Placental epithelial cell (primary cell): Measurements from ENCODE around the gene SLC5A9. TPM values are rescaled to one million over a fixed set of nuclear protein-coding genes. Genes with fewer than 3 reads are reported as not detected.

ENCODE experiments used
- total RNA-seq: library from RNA; depleted of rRNA; stranded (reverse); fragments of >200 nt; gene quantifications from 2 replicates; pipeline ENCODE4 v1.2.3, GENCODE V29; 2012

Gene SLC5A9
- not detected in 2 replicates for total RNA-seq

DNA sequence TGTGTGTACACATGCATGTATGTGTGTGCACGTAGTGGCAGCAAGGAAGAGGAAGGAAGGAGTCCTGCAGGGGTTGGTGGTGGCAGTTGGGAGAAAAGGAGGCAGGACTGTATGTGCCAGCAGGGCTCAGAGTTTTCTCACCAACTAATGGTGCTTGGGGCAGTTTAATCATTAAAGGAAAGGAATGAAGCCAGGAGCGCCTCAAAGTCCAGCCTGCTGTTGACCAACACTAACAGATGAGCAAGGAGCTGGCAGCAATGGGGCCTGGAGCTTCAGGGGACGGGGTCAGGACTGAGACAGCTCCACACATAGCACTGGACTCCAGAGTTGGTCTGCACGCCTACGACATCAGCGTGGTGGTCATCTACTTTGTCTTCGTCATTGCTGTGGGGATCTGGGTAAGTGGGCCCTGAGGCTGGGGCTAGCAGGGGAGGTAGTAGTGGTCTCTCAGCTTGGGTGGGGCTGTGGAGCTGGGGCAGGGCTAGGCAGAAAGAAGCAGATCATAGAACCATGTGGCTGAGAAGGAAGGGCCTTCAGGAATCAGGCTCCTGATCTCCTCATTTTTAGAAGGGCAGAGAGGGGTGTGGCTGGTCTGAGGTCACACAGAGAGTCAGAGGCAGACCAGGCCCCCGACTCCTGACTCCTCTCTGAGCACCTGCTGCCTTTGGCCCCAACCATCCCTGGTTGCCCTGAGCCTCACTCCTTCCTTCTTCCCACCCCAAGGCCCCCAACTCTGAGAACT lies at the start of gene SLC5A9:
TSS of gene SLC5A9 (plus strand) at position 216 of the 742 bp plus-strand sequence. CDS start at position 237, 21 bp downstream.

Other genes starting within 250 kb of the SLC5A9 start
- gene TRABD2B, start 225.3 kb upstream of the SLC5A9 start, total RNA-seq = not detected in 2 replicates
- 2.8 and 5.5 TPM in 2 replicates for gene SPATA6, start 249.5 kb downstream of the SLC5A9 start, total RNA-seq